Right lobe of liver (tissue), 4 donors: ENCODE measurements around the gene TANGO2.

Experiments used
- POLR2A ChIP-seq: fragments of 450-650 bp; IDR thresholded peaks from one replicate; pipeline ENCODE4 v1.6.1; 2017; ENCODE audit warnings: antibody characterized with exemption, mild to moderate bottlenecking
- TF ChIP-seq, protein P1 (sequence below), 4 donors: fragments of 200-600 bp in 3 of 4; fragments of 450-650 bp in 1 of 4; IDR thresholded peaks; one replicate each; pipeline versions ENCODE4 v1.5.1 to v1.8.0; 2016 to 2022; ENCODE audit warnings: antibody characterized with exemption in 4 of 4, mild to moderate bottlenecking in 2 of 4
- donor health status: DM: no; HTN: no; CAD: no.
- donor health status: DM: no; HTN: no; CAD: no.
- donor health status: DM: no; HTN: yes; CAD: no.

DNA sequence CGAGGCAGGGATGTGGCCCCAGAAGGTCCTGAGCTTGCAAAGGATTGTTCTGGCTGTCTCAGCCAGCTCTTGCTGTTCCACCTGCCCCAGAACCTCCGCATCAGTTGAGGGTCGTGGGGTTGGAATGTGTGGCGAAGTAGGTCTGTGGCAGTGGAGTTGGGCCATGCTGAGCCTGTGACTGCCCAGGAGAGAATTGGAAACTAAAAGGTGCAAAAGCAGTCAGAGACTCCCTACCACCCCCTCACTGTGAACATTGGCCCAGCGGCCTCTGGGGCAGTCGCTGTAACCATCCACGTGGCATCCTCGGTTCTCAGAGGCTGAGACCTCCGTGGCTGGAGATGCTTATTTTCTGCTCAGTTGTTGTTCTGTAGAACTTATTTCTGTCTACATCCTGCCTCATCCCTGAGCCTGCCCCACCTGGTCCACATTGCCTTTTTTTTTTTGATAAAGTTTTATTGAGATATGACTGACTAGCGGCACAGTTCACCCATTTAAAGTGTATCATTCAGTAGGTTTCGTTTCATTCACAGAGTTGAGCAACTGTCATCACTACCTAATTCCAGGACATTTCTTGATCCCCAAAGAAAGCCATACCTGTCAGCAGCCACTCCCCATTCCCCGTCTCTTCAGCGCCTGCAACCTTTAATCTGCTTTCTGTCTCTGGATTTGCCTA, 36.8 kb downstream of the TANGO2 start:
- TF ChIP-seq, protein P1, sequence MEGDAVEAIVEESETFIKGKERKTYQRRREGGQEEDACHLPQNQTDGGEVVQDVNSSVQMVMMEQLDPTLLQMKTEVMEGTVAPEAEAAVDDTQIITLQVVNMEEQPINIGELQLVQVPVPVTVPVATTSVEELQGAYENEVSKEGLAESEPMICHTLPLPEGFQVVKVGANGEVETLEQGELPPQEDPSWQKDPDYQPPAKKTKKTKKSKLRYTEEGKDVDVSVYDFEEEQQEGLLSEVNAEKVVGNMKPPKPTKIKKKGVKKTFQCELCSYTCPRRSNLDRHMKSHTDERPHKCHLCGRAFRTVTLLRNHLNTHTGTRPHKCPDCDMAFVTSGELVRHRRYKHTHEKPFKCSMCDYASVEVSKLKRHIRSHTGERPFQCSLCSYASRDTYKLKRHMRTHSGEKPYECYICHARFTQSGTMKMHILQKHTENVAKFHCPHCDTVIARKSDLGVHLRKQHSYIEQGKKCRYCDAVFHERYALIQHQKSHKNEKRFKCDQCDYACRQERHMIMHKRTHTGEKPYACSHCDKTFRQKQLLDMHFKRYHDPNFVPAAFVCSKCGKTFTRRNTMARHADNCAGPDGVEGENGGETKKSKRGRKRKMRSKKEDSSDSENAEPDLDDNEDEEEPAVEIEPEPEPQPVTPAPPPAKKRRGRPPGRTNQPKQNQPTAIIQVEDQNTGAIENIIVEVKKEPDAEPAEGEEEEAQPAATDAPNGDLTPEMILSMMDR (IDR thresholded peaks at IDR 0.05): no peak
- TF ChIP-seq POLR2A: no peak
